RWPE1 (cell line): ENCODE measurements around the gene HDAC4.

Experiments used
- CTCF ChIA-PET: fragments of 350-600 bp; sonication (Branson Sonifier 250); formaldehyde crosslinking; extraction: SDS; loops from one replicate; lab custom pipeline; 2021; lab: Yijun Ruan, JAX
- POLR2A ChIA-PET: fragments of 400-600 bp; formaldehyde crosslinking; extraction: SDS; loops from one replicate; lab custom pipeline; 2020; ENCODE audit warnings: antibody characterized with exemption; ENCODE audit not compliant: low non-redundant PET; lab: Yijun Ruan, JAX
- DNase-seq: peaks from one replicate; pipeline ENCODE4 v3.0.0; 2012; ENCODE audit warnings: low spot score
- H3K27ac ChIP-seq: fragments of 450-650 bp; 2 replicates; pipeline ENCODE4 v1.5.1; 2017
- CTCF ChIP-seq: fragments of 450-650 bp; conservative IDR thresholded peaks from 2 replicates; pipeline ENCODE4 v1.5.1; 2017; ENCODE audit warnings: low read depth, mild to moderate bottlenecking

HDAC4 gene

GRCh38 chr2:239326831-239327535 is 73.8 kb downstream of the HDAC4 start:
- ChIA-PET CTCF (no interaction called here), POLR2A (no interaction called here)
- no peak for TF ChIP-seq CTCF
- DNase-seq: peak; percentile 20
- H3K27ac ChIP-seq: peak overlapping the region; percentile 22

- CTCF ChIA-PET: no interaction called here
- no peak for DNase-seq
- POLR2A ChIA-PET: no interaction called here
- no peak for TF ChIP-seq CTCF
- H3K27ac ChIP-seq: no peak overlapping the region
Measured at GRCh38 chr2:239324456-239324855, 76.4 kb downstream of the HDAC4 start.

GRCh38 chr2:239323447-239323846 is 77.4 kb downstream of the HDAC4 start:
- TF ChIP-seq CTCF: no peak
- no peak for DNase-seq
- POLR2A ChIA-PET: no interaction called here
- no peak overlapping the region for H3K27ac ChIP-seq
- CTCF ChIA-PET: interaction anchor here (0.5 to 0.6 kb wide), 2 partner anchors 9 to 1347 kb away, joined by 3 read pairs; no protein-coding TSS in a partner anchor

GRCh38 chr2:239322416-239323086 is 78.3 kb downstream of the HDAC4 start:
- CTCF ChIA-PET: interaction anchor here (0.7 kb wide), 1 partner anchor 23 kb away, joined by 3 read pairs; no protein-coding TSS in a partner anchor
- no peak for TF ChIP-seq CTCF
- peak overlapping the region; percentile 50 for H3K27ac ChIP-seq
- DNase-seq: peak; percentile 18
- POLR2A ChIA-PET: no interaction called here

GRCh38 chr2:239321596-239322415 is 79.0 kb downstream of the HDAC4 start:
- CTCF ChIA-PET: interaction anchor here (0.7 kb wide), 1 partner anchor 22 kb away, joined by 3 read pairs; no protein-coding TSS in a partner anchor
- DNase-seq: no peak
- H3K27ac ChIP-seq: no peak overlapping the region
- POLR2A ChIA-PET: no interaction called here
- no peak for TF ChIP-seq CTCF
